IMR-90 (cell line): ENCODE data around the gene GABRB3. TPM values are rescaled to one million over a fixed set of nuclear protein-coding genes. Genes with fewer than 3 reads are reported as not detected.

Source experiments
- ATAC-seq: fragments of 200-7000 bp; cut with Tn5 transposase; 2 replicates; pipeline ENCODE4 v1.9.1; 2020; ENCODE audit warnings: low read depth, mild to moderate bottlenecking, moderate library complexity
- BruUV-seq: library from RNA; stranded (reverse); fragments of 400-500 nt; replicated peaks from 2 replicates; lab custom pipeline; 2021; lab: Mats Ljungman, UMichigan
- CTCF ChIA-PET: fragments of 300-600 bp; formaldehyde crosslinking; extraction: SDS; loops from one replicate; lab custom pipeline; 2021; ENCODE audit warnings: antibody characterized with exemption; lab: Yijun Ruan, JAX
- POLR2A ChIA-PET: fragments of 300-600 bp; sonication (Branson Sonifier 250); formaldehyde crosslinking; loops from one replicate; lab custom pipeline; 2022; ENCODE audit warnings: antibody characterized with exemption; ENCODE audit not compliant: unreplicated experiment; lab: Charles Lee
- DNase-seq: peaks from one replicate; pipeline ENCODE4 v3.0.0; 2013
- H2AFZ ChIP-seq: replicated peaks from 2 replicates; pipeline ENCODE3; 2013; ENCODE audit warnings: low read length, mild to moderate bottlenecking; ENCODE audit not compliant: poor library complexity
- H2AK5ac ChIP-seq: 2 replicates; pipeline ENCODE4 v1.6.1; 2013; ENCODE audit warnings: low read depth, low read length, inconsistent platforms
- H2AK9ac ChIP-seq: replicated peaks from 2 replicates; pipeline ENCODE3; 2013; ENCODE audit warnings: mild to moderate bottlenecking, low read depth, low read length, moderate library complexity; ENCODE audit not compliant: poor library complexity
- H2BK120ac ChIP-seq: 2 replicates; pipeline ENCODE4 v1.6.1; 2013; ENCODE audit warnings: low read depth, low read length, inconsistent platforms
- H2BK15ac ChIP-seq: 3 replicates; pipeline ENCODE4 v1.6.1; 2013; ENCODE audit warnings: low read depth, low read length, inconsistent platforms
- H2BK20ac ChIP-seq: 2 replicates; pipeline ENCODE4 v1.6.1; 2013; ENCODE audit warnings: low read depth, mild to moderate bottlenecking, inconsistent platforms, low read length, moderate library complexity
- H2BK5ac ChIP-seq: 2 replicates; pipeline ENCODE4 v1.6.1; 2013; ENCODE audit warnings: mild to moderate bottlenecking, low read depth, low read length, inconsistent platforms; ENCODE audit not compliant: poor library complexity, severe bottlenecking
- H3K14ac ChIP-seq: replicated peaks from 2 replicates; pipeline ENCODE4 v1.6.1; 2013; ENCODE audit warnings: low read depth, low read length, inconsistent platforms
- H3K18ac ChIP-seq: 2 replicates; pipeline ENCODE4 v1.6.1; 2013; ENCODE audit warnings: low read depth, low read length, control low read depth
- H3K23ac ChIP-seq: 2 replicates; pipeline ENCODE4 v1.6.1; 2013; ENCODE audit warnings: low read depth, low read length, inconsistent platforms
- H3K27ac ChIP-seq: 2 replicates; pipeline ENCODE4 v1.5.1; 2013; ENCODE audit warnings: mild to moderate bottlenecking, control low read depth, low read length; ENCODE audit not compliant: insufficient read depth
- H3K27me3 ChIP-seq: 2 replicates; pipeline ENCODE4 v1.6.1; 2013; ENCODE audit warnings: low read length; ENCODE audit not compliant: control insufficient read depth, insufficient read depth
- H3K36me3 ChIP-seq: 2 replicates; pipeline ENCODE4 v1.6.1; 2013; ENCODE audit warnings: low read length, mixed read lengths; ENCODE audit not compliant: control insufficient read depth, insufficient read depth
- H3K4ac ChIP-seq: 2 replicates; pipeline ENCODE4 v1.6.1; 2013; ENCODE audit warnings: low read depth, low read length, inconsistent platforms
- H3K4me1 ChIP-seq: 2 replicates; pipeline ENCODE4 v1.6.1; 2013; ENCODE audit warnings: low read length, mixed read lengths; ENCODE audit not compliant: control insufficient read depth, insufficient read depth
- H3K4me2 ChIP-seq: 2 replicates; pipeline ENCODE4 v1.6.1; 2013; ENCODE audit warnings: low read depth, mild to moderate bottlenecking, control low read depth, low read length, moderate library complexity
- H3K4me3 ChIP-seq: 2 replicates; pipeline ENCODE4 v1.5.1; 2013; ENCODE audit warnings: low read depth, mild to moderate bottlenecking, control low read depth, low read length, moderate library complexity; ENCODE audit not compliant: insufficient read depth
- H3K56ac ChIP-seq: 2 replicates; pipeline ENCODE4 v1.6.1; 2013; ENCODE audit warnings: low read length, inconsistent platforms; ENCODE audit not compliant: insufficient read depth; ENCODE audit errors: extremely low read depth
- H3K79me1 ChIP-seq, 2 experiments: 2 replicates each; pipeline ENCODE4 v1.6.1; 2013; ENCODE audit warnings: low read length in 2 of 2, inconsistent platforms in 1 of 2, low read depth in 1 of 2
- H3K9ac ChIP-seq: 2 replicates; pipeline ENCODE4 v1.6.1; 2013; ENCODE audit warnings: low read depth, low read length, control low read depth
- H3K9me1 ChIP-seq: 2 replicates; pipeline ENCODE4 v1.6.1; 2013; ENCODE audit warnings: low read length, inconsistent platforms; ENCODE audit not compliant: insufficient read depth
- H3K9me3 ChIP-seq: 2 replicates; pipeline ENCODE4 v1.6.1; 2013; ENCODE audit warnings: low read length; ENCODE audit not compliant: control insufficient read depth, insufficient read depth
- H4K20me1 ChIP-seq: 2 replicates; pipeline ENCODE4 v1.6.1; 2013; ENCODE audit warnings: low read length, inconsistent platforms; ENCODE audit not compliant: insufficient read depth
- H4K5ac ChIP-seq: 2 replicates; pipeline ENCODE4 v1.6.1; 2013; ENCODE audit warnings: mild to moderate bottlenecking, low read depth, low read length, control low read depth
- H4K8ac ChIP-seq, 2 experiments: 2 replicates each; pipeline ENCODE4 v1.6.1; 2013; ENCODE audit warnings: low read depth in 2 of 2, low read length in 2 of 2, control low read depth in 1 of 2, inconsistent platforms in 1 of 2
- H4K91ac ChIP-seq: 2 replicates; pipeline ENCODE4 v1.6.1; 2013; ENCODE audit warnings: low read depth, low read length, inconsistent platforms; ENCODE audit not compliant: insufficient read depth
- FOS ChIP-seq: fragments of 150-350 bp; IDR thresholded peaks from 2 replicates; pipeline ENCODE4 v1.6.1; 2016; ENCODE audit warnings: low read depth, low read length
- RFX5 ChIP-seq: IDR thresholded peaks from 2 replicates; pipeline ENCODE4 v1.8.0; 2012; ENCODE audit warnings: low read depth, mild to moderate bottlenecking, low read length, moderate library complexity
- WGBS, 2 experiments: methylation state at CpG; one replicate each; pipeline versions ENCODE4 v1.1.5 to v1.1.7; 2013; ENCODE audit warnings: missing lambda C conversion rate in 2 of 2; ENCODE audit not compliant: insufficient read length in 1 of 2; ENCODE audit errors: extremely low coverage in 2 of 2; 5-methylcytosine and 5-hydroxymethylcytosine counted together
- dilution Hi-C: fragments of 300-500 bp; cut with HindIII; formaldehyde crosslinking; loops from one replicate; pipeline ENCODE4 v1.14.3; 2018; ENCODE audit warnings: low sequenced_read_pairs; ENCODE audit not compliant: unreplicated experiment
- in situ Hi-C: fragments of 300-500 bp; cut with MboI; formaldehyde crosslinking; loops from 3 replicates; pipeline ENCODE4 v1.14.3; 2019; ENCODE audit warnings: low sequenced_read_pairs, inconsistent platforms, mixed read lengths
- intact Hi-C: fragments of 100-400 bp; cut with micrococcal nuclease; formaldehyde crosslinking; loops from 2 replicates; pipeline ENCODE4 v1.10.0; 2022
- polyA plus RNA-seq, 3 experiments: library from polyadenylated mRNA; depleted of rRNA; stranded (reverse); fragments of >200 nt; gene quantifications; 2 replicates each; pipeline ENCODE4 v1.2.3, GENCODE V29; 2012; ENCODE audit warnings: low replicate concordance in 1 of 3
- total RNA-seq: library from RNA; depleted of rRNA; stranded (reverse); fragments of >200 nt; gene quantifications from 2 replicates; pipeline ENCODE4 v1.2.3, GENCODE V29; 2012

GABRB3 gene
- total and polyA plus RNA-seq, 2 of the 4 experiments (the other 2 are of a cell fraction): 0.36 to 0.54 TPM

GRCh38 chr15:26635105-26635504 lies 137.8 kb downstream of the GABRB3 start:
- intact Hi-C loops (no loop called here), in situ Hi-C loops (no loop called here), dilution Hi-C loops (no loop called here)
- CTCF ChIA-PET: no interaction called here
- H2AK5ac ChIP-seq: no peak overlapping the region
- no peak overlapping the region for H3K4me3 ChIP-seq
- DNase-seq: no peak
- no peak for ATAC-seq
- no peak overlapping the region for H3K14ac ChIP-seq
- H4K91ac ChIP-seq: no peak overlapping the region
- H3K4me1 ChIP-seq: no peaks in the 10 kb centered on the region
- no peak overlapping the region for H3K23ac ChIP-seq
- no peak overlapping the region for H2BK20ac ChIP-seq
- no peak overlapping the region for H3K27ac ChIP-seq
- no peaks in the 10 kb centered on the region for H3K79me1 ChIP-seq
- no peak overlapping the region for H2AK9ac ChIP-seq
- no peak for TF ChIP-seq RFX5
- no peak for TF ChIP-seq FOS
- no peak overlapping the region for H2BK5ac ChIP-seq
- no peak overlapping the region for H3K4ac ChIP-seq
- H3K36me3 ChIP-seq: no peaks in the 10 kb centered on the region
- no peaks in the 10 kb centered on the region for H3K27me3 ChIP-seq
- H4K8ac ChIP-seq: no peak overlapping the region
- no peak overlapping the region for H4K5ac ChIP-seq
- no CpG with 5 or more reads among the region's 2 CpGs for WGBS, 2 experiments
- no peak overlapping the region for H3K4me2 ChIP-seq
- BruUV-seq: no TSS peak
- no peak overlapping the region for H3K18ac ChIP-seq
- POLR2A ChIA-PET: no interaction called here
- H3K9ac ChIP-seq: no peak overlapping the region
- no peak overlapping the region for H2AFZ ChIP-seq
- no peaks in the 10 kb centered on the region for H4K20me1 ChIP-seq
- no peak overlapping the region for H2BK120ac ChIP-seq
- H2BK15ac ChIP-seq: no peak overlapping the region
- peaks cover 12% of the 10 kb centered on the region for H3K9me3 ChIP-seq
- H3K56ac ChIP-seq: no peak overlapping the region
- H3K9me1 ChIP-seq: no peaks in the 10 kb centered on the region
